Measurements from ENCODE around the gene SNAPC4. TPM values are rescaled to one million over a fixed set of nuclear protein-coding genes. Genes with fewer than 3 reads are reported as not detected.

Gene SNAPC4
- total RNA-seq, 1 donor from 2014 or later = 13.5 TPM

- no peak for DNase-seq (ENCODE audit: low spot score)
- Mint-ChIP-seq H3K36me3 (ENCODE audit: low read depth, unreplicated experiment) (peaks cover 25% of the 10 kb centered on the region), H3K9me3 (ENCODE audit: unreplicated experiment) (no peaks in the 10 kb centered on the region), H3K4me3 (ENCODE audit: unreplicated experiment) (peak overlapping the region; percentile 69), H3K27me3 (ENCODE audit: unreplicated experiment) (peaks cover 7% of the 10 kb centered on the region), H3K27ac (ENCODE audit: unreplicated experiment) (no peak overlapping the region), H3K4me1 (ENCODE audit: unreplicated experiment) (peaks cover 7% of the 10 kb centered on the region)
- no peak for TF ChIP-seq CTCF (IDR thresholded peaks at IDR 0.05; ENCODE audit: unreplicated experiment)
These were observed 4.4 kb downstream of the SNAPC4 start for GRCh38 chr9:136395345-136396218.

DNA sequence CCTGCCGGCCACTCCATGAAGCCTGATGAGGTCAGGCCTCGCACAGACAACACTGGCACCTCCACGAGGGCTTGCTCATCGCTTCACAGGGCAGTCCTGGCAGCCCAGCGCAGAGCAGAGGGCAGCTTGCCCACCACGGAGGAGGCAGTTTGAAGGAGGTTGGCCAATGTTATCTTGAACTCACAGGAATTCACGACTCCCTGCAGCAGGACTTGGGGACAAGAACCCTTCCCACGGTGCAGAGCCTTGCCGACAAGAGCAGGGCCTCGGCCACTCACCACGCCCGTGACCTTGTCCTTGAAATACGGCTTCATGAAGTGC is 5.0 kb downstream of the SNAPC4 start:
- H3K27me3 Mint-ChIP-seq (ENCODE audit: unreplicated experiment) = peaks cover 7% of the 10 kb centered on the region
- no peak overlapping the region for H3K27ac Mint-ChIP-seq (ENCODE audit: unreplicated experiment)
- H3K36me3 Mint-ChIP-seq (ENCODE audit: low read depth, unreplicated experiment) = peaks cover 25% of the 10 kb centered on the region
- peaks cover 7% of the 10 kb centered on the region for H3K4me1 Mint-ChIP-seq (ENCODE audit: unreplicated experiment)
- no peak for DNase-seq (ENCODE audit: low spot score)
- H3K4me3 Mint-ChIP-seq (ENCODE audit: unreplicated experiment) = peak overlapping the region; percentile 69
- no peak for TF ChIP-seq CTCF (IDR thresholded peaks at IDR 0.05; ENCODE audit: unreplicated experiment)
- H3K9me3 Mint-ChIP-seq (ENCODE audit: unreplicated experiment) = no peaks in the 10 kb centered on the region

DNA sequence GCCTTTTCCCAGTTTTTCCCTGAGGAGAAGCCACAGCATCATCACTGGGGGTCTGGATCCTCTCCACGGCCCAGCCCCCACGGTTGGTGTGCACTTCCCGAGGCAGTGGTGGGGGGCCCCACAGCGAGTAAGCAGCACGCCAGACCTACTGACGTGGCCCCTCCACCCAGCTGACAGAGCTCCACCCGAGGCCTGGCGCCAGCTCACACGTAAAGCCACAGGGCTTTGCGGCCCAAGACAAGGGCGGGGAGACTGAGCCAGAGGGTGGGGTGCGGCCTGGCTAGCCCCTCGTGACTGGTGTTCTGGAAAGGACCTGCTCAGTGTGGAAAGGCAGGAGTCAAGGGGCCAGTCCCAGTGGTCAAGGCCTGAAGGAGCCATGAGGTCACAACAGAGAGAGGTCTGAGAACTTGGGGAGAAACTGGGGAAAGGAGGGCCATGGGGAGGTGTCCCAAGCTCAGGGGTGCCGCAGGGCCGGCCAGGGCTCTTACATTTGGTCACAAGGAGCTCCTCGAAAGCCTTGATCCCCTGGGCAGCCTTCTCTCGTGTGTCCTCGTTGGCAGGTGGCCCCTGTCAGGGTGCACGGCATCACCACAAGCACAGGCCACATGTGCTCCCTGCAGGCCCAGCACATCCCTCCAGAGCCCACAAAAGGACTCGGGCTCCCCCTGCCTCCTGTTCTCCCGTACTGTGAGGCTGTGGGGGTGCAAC is 5.5 kb downstream of the SNAPC4 start:
- no peak for TF ChIP-seq CTCF (IDR thresholded peaks at IDR 0.05; ENCODE audit: unreplicated experiment)
- Mint-ChIP-seq H3K9me3 (ENCODE audit: unreplicated experiment) (no peaks in the 10 kb centered on the region), H3K4me1 (ENCODE audit: unreplicated experiment) (peaks cover 7% of the 10 kb centered on the region), H3K27ac (ENCODE audit: unreplicated experiment) (no peak overlapping the region), H3K4me3 (ENCODE audit: unreplicated experiment) (no peak overlapping the region), H3K36me3 (ENCODE audit: low read depth, unreplicated experiment) (peaks cover 29% of the 10 kb centered on the region), H3K27me3 (ENCODE audit: unreplicated experiment) (peaks cover 7% of the 10 kb centered on the region)
- no peak for DNase-seq (ENCODE audit: low spot score)

- Mint-ChIP-seq H3K4me3 (ENCODE audit: unreplicated experiment) (no peak overlapping the region), H3K9me3 (ENCODE audit: unreplicated experiment) (no peaks in the 10 kb centered on the region), H3K4me1 (ENCODE audit: unreplicated experiment) (no peaks in the 10 kb centered on the region), H3K27me3 (ENCODE audit: unreplicated experiment) (no peaks in the 10 kb centered on the region), H3K36me3 (ENCODE audit: low read depth, unreplicated experiment) (peaks cover 31% of the 10 kb centered on the region), H3K27ac (ENCODE audit: unreplicated experiment) (no peak overlapping the region)
- no peak for TF ChIP-seq CTCF (IDR thresholded peaks at IDR 0.05; ENCODE audit: unreplicated experiment)
- DNase-seq (ENCODE audit: low spot score) = no peak
These were observed 6.4 kb downstream of the SNAPC4 start for GRCh38 chr9:136393531-136393930.

Measured in endothelial cell (in vitro differentiated cells).